ENCODE measurements around the gene CTNNB1. TPM values are rescaled to one million over a fixed set of nuclear protein-coding genes. Genes with fewer than 3 reads are reported as not detected.
A peak's percentile ranks its signal among the peaks of the same experiment; 100 is the strongest.

CTNNB1 gene
- total RNA-seq, 4 donors from 2014 or later: 290 to 527 (median 414) TPM

- DNase-seq: no peak
- 35 to 42% methylated on average over 2 of the region's 2 CpGs for WGBS, 2 donors (ENCODE audit: low coverage in 1 of 2)
- Histone ChIP-seq H3K9me3 (no peaks in the 10 kb centered on the region), H3K36me3 (peaks cover 0 to 31% (median 15%) of the 10 kb centered on the region in 4 donors), H3K4me3 (no peak overlapping the region), H3K27ac (peak overlapping the region in 3 of 4 donors; percentile 23 to 61 (median 54)), H3K27me3 (no peaks in the 10 kb centered on the region), H3K4me1 (peaks cover 9 to 69% (median 42%) of the 10 kb centered on the region in 4 donors)
- TF ChIP-seq POLR2AphosphoS5 (IDR thresholded peaks at IDR 0.05): no peak
- no peak for TF ChIP-seq CTCF (IDR thresholded peaks at IDR 0.05)
- no peak for TF ChIP-seq POLR2A (IDR thresholded peaks at IDR 0.05)
- no peak for TF ChIP-seq EP300 (IDR thresholded peaks at IDR 0.05; ENCODE audit: low read depth)
- intact Hi-C loops (cut with DNase I; ENCODE audit: low total_unique reads) (no loop called here), in situ Hi-C loops (cut with MboI; ENCODE audit: low pct_ligation_motif_present in 1 of 4, low pct_unique_long_range_greater_than_20kb in 1 of 4, low sequenced_read_pairs in 3 of 4) (loop anchor here in 3 of 4 donors (10.0 to 25.0 kb wide), 2 partner anchors 635 to 637 kb away; no protein-coding TSS in a partner anchor)
These were observed 22.7 kb downstream of the CTNNB1 start for GRCh38 chr3:41222012-41222411.

- no peaks in the 10 kb centered on the region for H3K9me3 ChIP-seq
- TF ChIP-seq EP300 (IDR thresholded peaks at IDR 0.05; ENCODE audit: low read depth): no peak
- TF ChIP-seq CTCF (IDR thresholded peaks at IDR 0.05): no peak
- no peak for TF ChIP-seq POLR2AphosphoS5 (IDR thresholded peaks at IDR 0.05)
- TF ChIP-seq POLR2A (IDR thresholded peaks at IDR 0.05): no peak
- H3K4me3 ChIP-seq: no peak overlapping the region
- WGBS, 2 donors (ENCODE audit: low coverage in 1 of 2): 42 to 73% methylated on average over 3 of the region's 3 CpGs
- H3K27ac ChIP-seq: peak overlapping the region in 3 of 4 donors; percentile 23 to 61 (median 54)
- no peak for DNase-seq
- H3K27me3 ChIP-seq: no peaks in the 10 kb centered on the region
- in situ Hi-C loops (cut with MboI; ENCODE audit: low pct_ligation_motif_present in 1 of 4, low pct_unique_long_range_greater_than_20kb in 1 of 4, low sequenced_read_pairs in 3 of 4): loop anchor here in 3 of 4 donors (10.0 to 25.0 kb wide), 2 partner anchors 635 to 638 kb away; no protein-coding TSS in a partner anchor
- H3K4me1 ChIP-seq: peaks cover 9 to 64% (median 38%) of the 10 kb centered on the region in 4 donors
- H3K36me3 ChIP-seq: peaks cover 0 to 36% (median 16%) of the 10 kb centered on the region in 4 donors
- intact Hi-C loops (cut with DNase I; ENCODE audit: low total_unique reads): no loop called here
These were observed 23.2 kb downstream of the CTNNB1 start for GRCh38 chr3:41222501-41222900.

- WGBS, 2 donors (ENCODE audit: low coverage in 1 of 2): 72 to 83% methylated on average over 2 of the region's 2 CpGs
- Histone ChIP-seq H3K9me3 (no peaks in the 10 kb centered on the region), H3K36me3 (peaks cover 0 to 42% (median 19%) of the 10 kb centered on the region in 4 donors), H3K4me3 (no peak overlapping the region), H3K27me3 (no peaks in the 10 kb centered on the region), H3K27ac (peak overlapping the region in 3 of 4 donors; percentile 22 to 61 (median 54)), H3K4me1 (peaks cover 9 to 58% (median 38%) of the 10 kb centered on the region in 4 donors)
- intact Hi-C loops (cut with DNase I; ENCODE audit: low total_unique reads) (no loop called here), in situ Hi-C loops (cut with MboI; ENCODE audit: low pct_ligation_motif_present in 1 of 4, low pct_unique_long_range_greater_than_20kb in 1 of 4, low sequenced_read_pairs in 3 of 4) (loop anchor here in 3 of 4 donors (10.0 to 25.0 kb wide), 2 partner anchors 636 to 638 kb away; no protein-coding TSS in a partner anchor)
- TF ChIP-seq POLR2AphosphoS5 (IDR thresholded peaks at IDR 0.05) (no peak), POLR2A (IDR thresholded peaks at IDR 0.05) (no peak), EP300 (IDR thresholded peaks at IDR 0.05; ENCODE audit: low read depth) (no peak), CTCF (IDR thresholded peaks at IDR 0.05) (no peak)
- no peak for DNase-seq
These were observed 23.8 kb downstream of the CTNNB1 start for GRCh38 chr3:41223078-41223477.

GRCh38 chr3:41223691-41224090, 24.4 kb downstream of the CTNNB1 start:
- peak overlapping the region in 2 of 4 donors; percentile 4 to 5 for H3K27ac ChIP-seq
- H3K9me3 ChIP-seq: no peaks in the 10 kb centered on the region
- no peak overlapping the region for H3K4me3 ChIP-seq
- WGBS, 2 donors (ENCODE audit: low coverage in 1 of 2): 74 to 88% methylated on average over 2 of the region's 2 CpGs
- no peak for DNase-seq
- peaks cover 9 to 52% (median 34%) of the 10 kb centered on the region in 4 donors for H3K4me1 ChIP-seq
- intact Hi-C loops (cut with DNase I; ENCODE audit: low total_unique reads): no loop called here
- H3K36me3 ChIP-seq: peaks cover 0 to 47% (median 21%) of the 10 kb centered on the region in 4 donors
- in situ Hi-C loops (cut with MboI; ENCODE audit: low pct_ligation_motif_present in 1 of 4, low pct_unique_long_range_greater_than_20kb in 1 of 4, low sequenced_read_pairs in 3 of 4): loop anchor here in 3 of 4 donors (10.0 to 25.0 kb wide), 2 partner anchors 636 to 639 kb away; no protein-coding TSS in a partner anchor
- no peaks in the 10 kb centered on the region for H3K27me3 ChIP-seq
- no peak for TF ChIP-seq EP300 (IDR thresholded peaks at IDR 0.05; ENCODE audit: low read depth)
- no peak for TF ChIP-seq POLR2AphosphoS5 (IDR thresholded peaks at IDR 0.05)
- no peak for TF ChIP-seq POLR2A (IDR thresholded peaks at IDR 0.05)
- TF ChIP-seq CTCF (IDR thresholded peaks at IDR 0.05): no peak

All from transverse colon (tissue), 4 donors.